ENCODE measurements around the gene SHC1.
A peak's percentile ranks its signal among the peaks of the same experiment; 100 is the strongest.

The SHC1 gene

GRCh38 chr1:154983776-154984466 is 13.4 kb upstream of the SHC1 start:
- Histone ChIP-seq H2BK120ac (ENCODE audit: low read depth, low read length) (no peak overlapping the region), H3K4me1 (ENCODE audit: control insufficient read depth, insufficient read depth, low read depth, low read length) (peaks cover 10% of the 10 kb centered on the region), H3K27me3 (ENCODE audit: control insufficient read depth in 1 of 2, insufficient read depth in 1 of 2, low read length in 2 of 2) (no peaks in the 10 kb centered on the region), H4K91ac (ENCODE audit: low read length) (peak overlapping the region; percentile 73), H3K9me3 (ENCODE audit: control insufficient read depth, low read length) (no peaks in the 10 kb centered on the region), H3K4me2 (ENCODE audit: low read length, poor library complexity, severe bottlenecking) (peak overlapping the region; percentile 91), H3K23ac (ENCODE audit: low read length in 2 of 2) (no peak overlapping the region), H2BK5ac (ENCODE audit: low read depth, low read length, poor library complexity, severe bottlenecking) (no peak overlapping the region), H2BK12ac (ENCODE audit: low read length in 2 of 2) (peak overlapping the region in 1 of 2 experiments; percentile 38), H3K79me1 (replicated peaks; ENCODE audit: low read length, poor library complexity, severe bottlenecking) (peaks cover 30% of the 10 kb centered on the region), H2AFZ (ENCODE audit: low read depth, low read length) (no peak overlapping the region), H3K27ac (ENCODE audit: low read length, poor library complexity, severe bottlenecking) (peak overlapping the region; percentile 7), H3K4me3 (ENCODE audit: insufficient read depth in 1 of 2, low read depth in 1 of 2, low read length in 2 of 2) (peak overlapping the region; percentile 64 to 91), H3K4ac (ENCODE audit: low read depth in 1 of 2, low read length in 2 of 2) (peak overlapping the region in 1 of 2 experiments; percentile 66), H3K14ac (ENCODE audit: low read length in 2 of 2) (no peak overlapping the region), H3K18ac (ENCODE audit: low read depth in 1 of 2, low read length in 2 of 2) (no peak overlapping the region), H3K9ac (ENCODE audit: low read length) (peak overlapping the region; percentile 89), H4K8ac (ENCODE audit: low read length) (peak overlapping the region; percentile 27), H2BK15ac (ENCODE audit: low read depth, poor library complexity, severe bottlenecking) (no peak overlapping the region), H2AK5ac (ENCODE audit: low read length, severe bottlenecking) (peak overlapping the region; percentile 64), H3K36me3 (ENCODE audit: control insufficient read depth in 1 of 2, insufficient read depth in 2 of 2, low read depth in 1 of 2, low read length in 2 of 2) (peaks cover 22 to 28% of the 10 kb centered on the region in 2 experiments)
- WGBS: 36% methylated on average over 10 of the region's 17 CpGs
- DNase-seq: no peak

GRCh38 chr1:154982897-154983648 is 12.5 kb upstream of the SHC1 start, which contains the start of gene FLAD1:
TSS of gene FLAD1 (plus strand) at chr1:154983344. CDS start at chr1:154983695, 351 bp downstream.
- peaks cover 24% of the 10 kb centered on the region for H3K79me1 ChIP-seq (replicated peaks; ENCODE audit: low read length, poor library complexity, severe bottlenecking)
- under 1% methylated on average over 26 of the region's 26 CpGs for WGBS

GRCh38 chr1:154982341-154982740 is 11.8 kb upstream of the SHC1 start:
- Histone ChIP-seq H3K23ac (ENCODE audit: low read length in 2 of 2) (no peak overlapping the region), H3K4me3 (ENCODE audit: insufficient read depth in 1 of 2, low read depth in 1 of 2, low read length in 2 of 2) (peak overlapping the region in 1 of 2 experiments; percentile 91), H3K4ac (ENCODE audit: low read depth in 1 of 2, low read length in 2 of 2) (no peak overlapping the region), H3K18ac (ENCODE audit: low read depth in 1 of 2, low read length in 2 of 2) (no peak overlapping the region), H3K79me1 (replicated peaks; ENCODE audit: low read length, poor library complexity, severe bottlenecking) (peaks cover 18% of the 10 kb centered on the region), H3K36me3 (ENCODE audit: control insufficient read depth in 1 of 2, insufficient read depth in 2 of 2, low read depth in 1 of 2, low read length in 2 of 2) (peaks cover 8 to 19% of the 10 kb centered on the region in 2 experiments), H3K14ac (ENCODE audit: low read length in 2 of 2) (no peak overlapping the region), H3K9ac (ENCODE audit: low read length) (peak overlapping the region; percentile 89), H4K8ac (ENCODE audit: low read length) (no peak overlapping the region), H2BK12ac (ENCODE audit: low read length in 2 of 2) (no peak overlapping the region), H2BK15ac (ENCODE audit: low read depth, poor library complexity, severe bottlenecking) (no peak overlapping the region), H3K27me3 (ENCODE audit: control insufficient read depth in 1 of 2, insufficient read depth in 1 of 2, low read length in 2 of 2) (no peaks in the 10 kb centered on the region), H3K27ac (ENCODE audit: low read length, poor library complexity, severe bottlenecking) (no peak overlapping the region), H2BK120ac (ENCODE audit: low read depth, low read length) (no peak overlapping the region), H2AFZ (ENCODE audit: low read depth, low read length) (no peak overlapping the region), H3K4me2 (ENCODE audit: low read length, poor library complexity, severe bottlenecking) (peak overlapping the region; percentile 51), H2BK5ac (ENCODE audit: low read depth, low read length, poor library complexity, severe bottlenecking) (no peak overlapping the region), H4K91ac (ENCODE audit: low read length) (no peak overlapping the region), H3K9me3 (ENCODE audit: control insufficient read depth, low read length) (no peaks in the 10 kb centered on the region), H2AK5ac (ENCODE audit: low read length, severe bottlenecking) (peak overlapping the region; percentile 47), H3K4me1 (ENCODE audit: control insufficient read depth, insufficient read depth, low read depth, low read length) (peaks cover 7% of the 10 kb centered on the region)
- WGBS: 47% methylated on average over 4 of the region's 6 CpGs
- no peak for DNase-seq

More at GRCh38 chr1:154982897-154983648, 12.5 kb upstream of the SHC1 start, which contains the start of gene FLAD1:
- H4K8ac ChIP-seq (ENCODE audit: low read length): peak within 1 kb of the TSS; percentile 27
- peak within 1 kb of the TSS; percentile 73 for H2AFZ ChIP-seq (ENCODE audit: low read depth, low read length)
- peak within 1 kb of the TSS in 1 of 2 experiments; percentile 66 for H3K4ac ChIP-seq (ENCODE audit: low read depth in 1 of 2, low read length in 2 of 2)
- no peak within 1 kb of the TSS for H2BK15ac ChIP-seq (ENCODE audit: low read depth, poor library complexity, severe bottlenecking)
- H3K14ac ChIP-seq (ENCODE audit: low read length in 2 of 2): no peak within 1 kb of the TSS
- peak within 1 kb of the TSS in 1 of 2 experiments; percentile 38 for H2BK12ac ChIP-seq (ENCODE audit: low read length in 2 of 2)
- peak within 1 kb of the TSS; percentile 89 for H3K9ac ChIP-seq (ENCODE audit: low read length)
- H3K27me3 ChIP-seq (ENCODE audit: control insufficient read depth in 1 of 2, insufficient read depth in 1 of 2, low read length in 2 of 2): no peaks in the 10 kb centered on the region
- peaks cover 15 to 25% of the 10 kb centered on the region in 2 experiments for H3K36me3 ChIP-seq (ENCODE audit: control insufficient read depth in 1 of 2, insufficient read depth in 2 of 2, low read depth in 1 of 2, low read length in 2 of 2)
- peak within 1 kb of the TSS; percentile 64 to 91 for H3K4me3 ChIP-seq (ENCODE audit: insufficient read depth in 1 of 2, low read depth in 1 of 2, low read length in 2 of 2)
- H2BK120ac ChIP-seq (ENCODE audit: low read depth, low read length): no peak within 1 kb of the TSS
- DNase-seq: peak; percentile 100
- H3K27ac ChIP-seq (ENCODE audit: low read length, poor library complexity, severe bottlenecking): peak within 1 kb of the TSS; percentile 66
- H4K91ac ChIP-seq (ENCODE audit: low read length): peak within 1 kb of the TSS; percentile 73
- H3K4me1 ChIP-seq (ENCODE audit: control insufficient read depth, insufficient read depth, low read depth, low read length): peaks cover 9% of the 10 kb centered on the region
- peak within 1 kb of the TSS; percentile 91 for H3K4me2 ChIP-seq (ENCODE audit: low read length, poor library complexity, severe bottlenecking)
- no peak within 1 kb of the TSS for H3K23ac ChIP-seq (ENCODE audit: low read length in 2 of 2)
- H2AK5ac ChIP-seq (ENCODE audit: low read length, severe bottlenecking): peak within 1 kb of the TSS; percentile 64
- H2BK5ac ChIP-seq (ENCODE audit: low read depth, low read length, poor library complexity, severe bottlenecking): no peak within 1 kb of the TSS
- no peak within 1 kb of the TSS for H3K18ac ChIP-seq (ENCODE audit: low read depth in 1 of 2, low read length in 2 of 2)
- H3K9me3 ChIP-seq (ENCODE audit: control insufficient read depth, low read length): no peaks in the 10 kb centered on the region

DNA sequence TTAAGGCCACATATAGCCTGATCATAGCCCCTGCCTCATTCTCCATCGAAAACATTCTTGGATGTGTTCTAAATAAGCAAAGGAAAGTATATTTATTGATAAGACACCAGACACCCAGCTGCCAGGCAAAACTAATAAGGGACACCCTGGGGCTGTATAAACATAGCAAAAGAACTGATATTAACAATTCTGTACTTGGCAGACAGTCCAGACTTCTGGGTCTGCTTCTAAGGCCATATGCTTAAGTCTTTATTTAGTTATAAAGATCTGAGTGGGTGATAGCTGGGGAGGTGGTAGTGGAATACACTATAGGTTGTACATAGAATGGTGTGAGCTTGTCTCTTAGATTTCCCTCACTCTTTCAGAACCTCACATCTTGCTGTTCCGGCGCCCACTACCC is 7.8 kb upstream of the SHC1 start:
- Histone ChIP-seq H3K9me3 (ENCODE audit: control insufficient read depth, low read length) (no peaks in the 10 kb centered on the region), H3K79me1 (replicated peaks; ENCODE audit: low read length, poor library complexity, severe bottlenecking) (peaks cover 12% of the 10 kb centered on the region)
- WGBS: no CpG with 5 or more reads among the region's 3 CpGs

More for the DNA sequence above, 7.8 kb upstream of the SHC1 start:
- Histone ChIP-seq H4K8ac (ENCODE audit: low read length) (no peak overlapping the region), H3K27me3 (ENCODE audit: control insufficient read depth in 1 of 2, insufficient read depth in 1 of 2, low read length in 2 of 2) (no peaks in the 10 kb centered on the region), H2AK5ac (ENCODE audit: low read length, severe bottlenecking) (no peak overlapping the region), H3K4me2 (ENCODE audit: low read length, poor library complexity, severe bottlenecking) (no peak overlapping the region), H3K27ac (ENCODE audit: low read length, poor library complexity, severe bottlenecking) (no peak overlapping the region), H3K14ac (ENCODE audit: low read length in 2 of 2) (no peak overlapping the region), H3K18ac (ENCODE audit: low read depth in 1 of 2, low read length in 2 of 2) (no peak overlapping the region), H3K36me3 (ENCODE audit: control insufficient read depth in 1 of 2, insufficient read depth in 2 of 2, low read depth in 1 of 2, low read length in 2 of 2) (peaks cover 0 to 15% of the 10 kb centered on the region in 2 experiments), H2BK120ac (ENCODE audit: low read depth, low read length) (no peak overlapping the region), H3K4ac (ENCODE audit: low read depth in 1 of 2, low read length in 2 of 2) (no peak overlapping the region), H2BK12ac (ENCODE audit: low read length in 2 of 2) (no peak overlapping the region), H3K4me1 (ENCODE audit: control insufficient read depth, insufficient read depth, low read depth, low read length) (peaks cover 1% of the 10 kb centered on the region), H3K4me3 (ENCODE audit: insufficient read depth in 1 of 2, low read depth in 1 of 2, low read length in 2 of 2) (no peak overlapping the region), H4K91ac (ENCODE audit: low read length) (no peak overlapping the region), H3K9ac (ENCODE audit: low read length) (peak overlapping the region; percentile 27), H2AFZ (ENCODE audit: low read depth, low read length) (no peak overlapping the region), H2BK5ac (ENCODE audit: low read depth, low read length, poor library complexity, severe bottlenecking) (no peak overlapping the region), H3K23ac (ENCODE audit: low read length in 2 of 2) (no peak overlapping the region), H2BK15ac (ENCODE audit: low read depth, poor library complexity, severe bottlenecking) (no peak overlapping the region)
- DNase-seq: no peak

All from mesenchymal stem cell (in vitro differentiated cells and primary cell).